HCT116 (cell line): ENCODE data around the gene PAK6. TPM values are rescaled to one million over a fixed set of nuclear protein-coding genes. Genes with fewer than 3 reads are reported as not detected.

Source experiments
- ATAC-seq: fragments of 200-7000 bp; cut with Tn5 transposase; 2 replicates; pipeline ENCODE4 v1.9.1; 2020; ENCODE audit warnings: mild to moderate bottlenecking, moderate library complexity
- BruUV-seq: library from RNA; stranded (reverse); fragments of 400-500 nt; replicated peaks from 2 replicates; lab custom pipeline; 2021; lab: Mats Ljungman, UMichigan
- CTCF ChIA-PET: fragments of 300-600 bp; sonication (Branson Sonifier 250); formaldehyde crosslinking; loops from one replicate; lab custom pipeline; 2021; ENCODE audit warnings: antibody characterized with exemption; lab: Charles Lee
- POLR2A ChIA-PET: fragments of 300-600, 350-600 bp; sonication (Branson Sonifier 250); formaldehyde crosslinking; loops from one replicate; lab custom pipeline; 2021; ENCODE audit warnings: antibody characterized with exemption; lab: Charles Lee
- RAD21 ChIA-PET, 2 experiments: fragments of 300-600 bp; sonication (Branson Sonifier 250); formaldehyde crosslinking; loops; one replicate each; lab custom pipeline; 2023; ENCODE audit warnings: low total read pairs in 2 of 2; ENCODE audit not compliant: uncharacterized antibody in 2 of 2, unreplicated experiment in 2 of 2, low non-redundant PET in 1 of 2; lab: Charles Lee
- DNase-seq: peaks from one replicate; pipeline ENCODE4 v3.0.0-alpha.2; 2010; ENCODE audit warnings: low read depth, low spot score
- H2AFZ ChIP-seq: fragments of 200-600 bp; shearing (Covaris generic), sonication (generic); 2 replicates; pipeline ENCODE4 v1.6.1; 2017; ENCODE audit warnings: low read depth, mixed run types, mixed read lengths, antibody characterized with exemption, low read length; ENCODE audit not compliant: poor library complexity, severe bottlenecking
- H3K27ac ChIP-seq: 2 replicates; pipeline ENCODE4 v1.5.1; 2012; ENCODE audit warnings: low read depth, low read length
- H3K27me3 ChIP-seq: fragments of 200-600 bp; sonication (generic); 2 replicates; pipeline ENCODE4 v1.6.1; 2016; ENCODE audit warnings: mixed run types, low read length, mixed read lengths; ENCODE audit not compliant: insufficient read depth
- H3K36me3 ChIP-seq, 2 experiments: fragments of 200-500 bp in 1 of 2; fragments of 200-600 bp in 1 of 2; sonication (Bioruptor generic) in 1 of 2; sonication (generic) in 1 of 2; 2 replicates each; pipeline versions ENCODE4 v1.5.1 to v1.6.1; 2014 to 2016; ENCODE audit warnings: low read length in 2 of 2, inconsistent platforms in 1 of 2, mixed read lengths in 1 of 2, mixed run types in 1 of 2; ENCODE audit not compliant: insufficient read depth in 2 of 2, control insufficient read depth in 1 of 2
- H3K4me1 ChIP-seq, 2 experiments: fragments of 200-600 bp in 1 of 2; sonication (generic) in 1 of 2; 2 replicates each; pipeline versions ENCODE4 v1.5.1 to v1.6.1; 2012 to 2017; ENCODE audit warnings: low read length in 2 of 2, inconsistent platforms in 1 of 2, mild to moderate bottlenecking in 1 of 2, mixed read lengths in 1 of 2, mixed run types in 1 of 2, moderate library complexity in 1 of 2; ENCODE audit not compliant: insufficient read depth in 2 of 2, control insufficient read depth in 1 of 2
- H3K4me2 ChIP-seq: fragments of 200-600 bp; sonication (generic); 2 replicates; pipeline ENCODE4 v1.6.1; 2017; ENCODE audit warnings: mixed run types, low read length, mixed read lengths
- H3K4me3 ChIP-seq, 2 experiments: fragments of 200-600 bp in 1 of 2; sonication (generic) in 1 of 2; replicated peaks in 1 of 2; 2 replicates each; pipeline ENCODE4 v1.5.1; 2011 to 2016; ENCODE audit warnings: low read length in 2 of 2, control low read depth in 1 of 2, low read depth in 1 of 2, mild to moderate bottlenecking in 1 of 2, mixed read lengths in 1 of 2, mixed run types in 1 of 2
- H3K79me2 ChIP-seq: fragments of 200-600 bp; sonication (generic); 2 replicates; pipeline ENCODE4 v1.6.1; 2017; ENCODE audit warnings: mild to moderate bottlenecking, mixed run types, low read length, moderate library complexity, mixed read lengths; ENCODE audit not compliant: insufficient read depth
- H3K9ac ChIP-seq: fragments of 200-600 bp; sonication (generic); 2 replicates; pipeline ENCODE4 v1.6.1; 2016; ENCODE audit warnings: low read length, mixed read lengths
- H3K9me2 ChIP-seq: fragments of 200-600 bp; sonication (generic), shearing (Covaris generic); 2 replicates; pipeline ENCODE4 v1.6.1; 2017; ENCODE audit warnings: mixed run types, mild to moderate bottlenecking, moderate library complexity; ENCODE audit not compliant: insufficient read depth
- H3K9me3 ChIP-seq, 2 experiments: fragments of 200-500 bp in 1 of 2; fragments of 200-600 bp in 1 of 2; sonication (Bioruptor generic) in 1 of 2; sonication (generic) in 1 of 2; 2 replicates each; pipeline ENCODE4 v1.6.1; 2014 to 2017; ENCODE audit warnings: low read length in 2 of 2, mixed read lengths in 2 of 2, inconsistent platforms in 1 of 2, low read depth in 1 of 2, mild to moderate bottlenecking in 1 of 2, mixed run types in 1 of 2, moderate library complexity in 1 of 2; ENCODE audit not compliant: control insufficient read depth in 1 of 2, insufficient read depth in 1 of 2
- H4K20me1 ChIP-seq: fragments of 200-600 bp; sonication (generic), shearing (Covaris generic); 2 replicates; pipeline ENCODE4 v1.6.1; 2017; ENCODE audit warnings: mixed run types, mild to moderate bottlenecking, moderate library complexity; ENCODE audit not compliant: insufficient read depth
- CTCF ChIP-seq, 3 experiments: fragments of 200-600 bp in 1 of 3; sonication (generic) in 1 of 3; IDR thresholded peaks in 2 of 3; conservative IDR thresholded peaks in 1 of 3; 2 replicates each; pipeline ENCODE4 v1.5.1; 2012 to 2017; ENCODE audit warnings: low read depth in 2 of 3, low read length in 2 of 3, antibody characterized with exemption in 1 of 3, borderline replicate concordance in 1 of 3, control low read depth in 1 of 3, mild to moderate bottlenecking in 1 of 3, mixed read lengths in 1 of 3, mixed run types in 1 of 3, moderate library complexity in 1 of 3; ENCODE audit not compliant: insufficient read depth in 1 of 3
- POLR2A ChIP-seq: IDR thresholded peaks from 2 replicates; pipeline ENCODE4 v1.7.0; 2011; ENCODE audit warnings: borderline replicate concordance; ENCODE audit not compliant: insufficient read depth, insufficient read length; ENCODE audit errors: extremely low read depth
- RAD21 ChIP-seq: IDR thresholded peaks from 2 replicates; pipeline ENCODE4 v1.6.1; 2012; ENCODE audit warnings: low read depth, mild to moderate bottlenecking
- SP1 ChIP-seq: IDR thresholded peaks from 2 replicates; pipeline ENCODE4 v1.6.1; 2012; ENCODE audit warnings: low read depth
- YY1 ChIP-seq: IDR thresholded peaks from 2 replicates; pipeline ENCODE4 v1.6.1; 2011; ENCODE audit warnings: low read length, low read depth, moderate library complexity, mild to moderate bottlenecking; ENCODE audit not compliant: insufficient replicate concordance; ENCODE audit errors: extremely low read depth
- ZFX ChIP-seq: fragments of 450-650 bp; IDR thresholded peaks from 2 replicates; pipeline ENCODE4 v1.6.1; 2017
- ZNF274 ChIP-seq: fragments of 200-500 bp; sonication (Bioruptor generic); IDR thresholded peaks from 2 replicates; pipeline ENCODE4 v1.6.1; 2014; ENCODE audit warnings: mild to moderate bottlenecking, low read depth, low read length, inconsistent platforms
- intact Hi-C: fragments of 100-400 bp; cut with micrococcal nuclease; formaldehyde crosslinking; loops from 2 replicates; pipeline ENCODE4 v1.10.0; 2022
- total RNA-seq: library from RNA; stranded (reverse); gene quantifications from one replicate; pipeline ENCODE4 v1.2.1, GENCODE V29; 2021; ENCODE audit not compliant: unreplicated experiment

Gene PAK6
- total RNA-seq, 1 experiment from 2014 or later = 19.9 TPM

- TF ChIP-seq CTCF (IDR thresholded peaks at IDR 0.05 in 2 of 3, conservative IDR thresholded peaks at IDR 0.05 in 1 of 3; ENCODE audit: borderline replicate concordance in 1 of 3, insufficient read depth in 1 of 3, low read depth in 2 of 3, low read length in 2 of 3) (peak; percentile 46 to 67 (median 65); a peak in 5 of 6 replicates), POLR2A (no peak), ZNF274 (no peak), YY1 (no peak)
Measured at GRCh38 chr15:40282147-40282868, 43.4 kb downstream of the PAK6 start (continued).

- 0 out of 2 replicates have a peak, but pooled peaks have one; percentile 24 for TF ChIP-seq ZFX
- no peak for TF ChIP-seq RAD21
- TF ChIP-seq SP1 = no peak
- no peaks in the 10 kb centered on the region for H3K9me3 ChIP-seq
- peak within 1 kb of the TSS; percentile 57; the same call in 1 of the 2 replicates for H3K27ac ChIP-seq
- ChIA-PET CTCF (interaction anchor here (1.0 to 1.9 kb wide), 6 partner anchors 8 to 55 kb away, joined by 3 to 8 read pairs (median 4); partner anchors contain the start of gene PAK6), POLR2A (no interaction called here), RAD21 (no interaction called here)
- peak within 1 kb of the TSS; percentile 45 to 59 for H3K4me3 ChIP-seq
- H3K4me2 ChIP-seq = peak within 1 kb of the TSS; percentile 87
- BruUV-seq = no TSS peak
- H4K20me1 ChIP-seq = no peaks in the 10 kb centered on the region
- peaks cover 28 to 49% of the 10 kb centered on the region in 2 experiments for H3K4me1 ChIP-seq
- no peaks in the 10 kb centered on the region for H3K36me3 ChIP-seq
- H3K79me2 ChIP-seq = no peaks in the 10 kb centered on the region
- no peaks in the 10 kb centered on the region for H3K9me2 ChIP-seq
- DNase-seq (no peak), ATAC-seq (peak; percentile 56)
- intact Hi-C loops = no loop called here
- H3K27me3 ChIP-seq = no peaks in the 10 kb centered on the region
- peak within 1 kb of the TSS; percentile 74 for H2AFZ ChIP-seq
- peak within 1 kb of the TSS; percentile 57 for H3K9ac ChIP-seq
Measured at GRCh38 chr15:40282869-40283614, 44.2 kb downstream of the PAK6 start, which contains the start of gene ANKRD63. ANKRD63 (minus strand) TSS chr15:40283064; CDS start chr15:40282586, 478 bp downstream.
